Activated T-cell treated with anti-CD3 and anti-CD28 coated beads for 1 hour (primary cell): Measurements from ENCODE around the gene TRMT6.

Experiments
- DNase-seq: peaks from one replicate; pipeline ENCODE4 v3.0.0-alpha.2; 2020; ENCODE audit warnings: low read depth

TRMT6 gene

DNA sequence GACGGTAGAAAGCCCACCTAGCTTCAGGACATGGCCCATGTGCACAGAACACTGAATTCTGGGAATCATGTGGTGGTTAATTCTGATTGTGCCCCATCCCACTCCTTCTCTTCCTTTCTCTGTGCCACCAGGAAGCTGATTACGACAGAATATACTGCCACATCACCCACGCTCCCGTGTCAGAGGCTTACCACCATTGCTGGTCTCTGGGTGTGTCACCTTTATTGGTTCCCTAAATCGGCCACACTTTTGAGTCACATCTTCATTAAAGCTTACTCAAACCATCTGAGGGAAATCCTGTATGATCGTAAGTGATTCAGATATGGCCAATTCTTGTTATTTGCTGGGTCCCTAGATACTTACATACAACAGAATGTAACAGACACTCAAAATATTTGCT lies 3.1 kb downstream of the TRMT6 start:
- DNase-seq: no peak

DNA sequence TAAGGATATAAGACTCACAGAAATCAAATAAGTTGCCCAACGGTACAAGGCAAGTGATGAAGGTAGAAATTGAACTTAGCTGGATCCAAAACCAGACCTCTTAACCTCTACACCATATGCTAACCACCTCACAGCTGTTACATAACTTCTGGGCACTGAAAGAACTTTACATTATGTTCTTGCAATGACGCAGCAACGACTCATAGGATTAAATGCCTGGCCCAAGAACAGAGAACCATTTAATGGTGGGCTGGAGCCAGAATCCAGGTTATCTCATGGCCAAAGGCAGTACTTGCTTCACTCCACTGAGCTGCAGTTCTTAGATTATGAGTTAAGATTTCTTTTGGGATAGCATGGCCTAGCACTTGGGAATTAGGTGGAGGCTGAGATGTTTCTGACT lies 4.4 kb downstream of the TRMT6 start:
- DNase-seq: no peak

DNA sequence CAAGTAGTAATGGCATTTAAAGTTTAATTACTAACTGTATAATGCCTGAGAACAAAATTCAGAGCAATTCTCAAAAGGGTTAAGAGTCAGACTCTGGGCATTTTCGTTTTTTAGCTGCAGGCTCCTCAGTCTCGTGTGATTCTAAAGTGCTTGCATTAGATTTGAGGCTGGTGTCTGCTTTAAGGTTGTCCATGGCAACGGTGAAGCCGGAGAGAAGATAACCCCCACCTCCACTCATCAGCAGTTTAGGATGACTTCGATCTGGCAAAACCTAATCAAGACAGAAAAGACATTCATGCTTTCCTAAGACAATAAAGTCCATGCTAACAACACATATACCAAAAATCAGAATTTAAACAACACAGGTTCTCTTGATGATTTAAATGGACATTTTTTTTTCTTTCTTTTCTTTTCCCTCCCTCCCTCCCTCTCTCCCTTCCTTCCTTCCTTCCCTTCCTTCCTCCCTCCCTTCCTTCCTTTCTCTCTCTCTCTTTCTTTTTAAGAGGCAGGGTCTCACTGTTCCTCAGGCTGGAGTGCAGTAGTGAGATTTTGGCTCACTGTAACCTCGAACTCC lies 11.8 kb downstream of the TRMT6 start:
- no peak for DNase-seq

DNA sequence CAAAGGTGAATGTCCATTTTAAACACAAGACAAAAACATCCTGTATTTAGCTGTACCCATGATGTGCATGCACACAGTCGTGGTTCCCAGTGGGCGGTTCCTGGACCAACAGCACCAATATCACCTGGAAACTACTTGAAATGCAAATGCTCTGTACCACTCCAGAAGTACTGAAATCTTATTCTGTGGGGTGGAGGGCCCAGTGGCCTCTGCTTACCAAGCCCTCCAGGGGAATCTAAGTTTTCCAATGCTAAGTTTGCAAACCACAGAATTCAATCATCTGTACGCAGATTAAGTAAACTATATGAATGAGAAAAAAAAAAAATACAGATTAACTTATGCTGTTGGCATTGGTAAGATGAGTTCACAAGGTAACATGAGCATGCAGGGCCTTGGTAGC lies 14.1 kb downstream of the TRMT6 start:
- DNase-seq: no peak

DNA sequence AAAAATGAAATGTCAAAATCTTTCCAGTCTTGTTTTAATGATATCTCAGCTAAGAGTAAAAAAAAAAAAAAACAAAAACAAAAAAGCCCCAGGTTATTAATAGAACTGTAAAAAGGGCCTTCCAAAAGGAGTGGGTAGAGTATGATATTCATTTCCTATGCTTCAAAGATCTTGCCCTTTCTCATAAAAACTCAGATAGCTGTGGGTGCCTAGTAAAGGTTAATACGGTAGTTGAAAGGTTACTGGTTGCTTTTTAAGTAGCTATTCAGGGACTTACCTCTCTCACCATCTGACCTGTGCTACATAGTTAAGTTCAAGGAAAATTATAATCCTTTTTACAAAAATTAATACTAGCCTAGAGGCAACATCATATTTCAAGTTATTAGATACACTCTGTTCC lies 14.9 kb downstream of the TRMT6 start:
- no peak for DNase-seq

DNA sequence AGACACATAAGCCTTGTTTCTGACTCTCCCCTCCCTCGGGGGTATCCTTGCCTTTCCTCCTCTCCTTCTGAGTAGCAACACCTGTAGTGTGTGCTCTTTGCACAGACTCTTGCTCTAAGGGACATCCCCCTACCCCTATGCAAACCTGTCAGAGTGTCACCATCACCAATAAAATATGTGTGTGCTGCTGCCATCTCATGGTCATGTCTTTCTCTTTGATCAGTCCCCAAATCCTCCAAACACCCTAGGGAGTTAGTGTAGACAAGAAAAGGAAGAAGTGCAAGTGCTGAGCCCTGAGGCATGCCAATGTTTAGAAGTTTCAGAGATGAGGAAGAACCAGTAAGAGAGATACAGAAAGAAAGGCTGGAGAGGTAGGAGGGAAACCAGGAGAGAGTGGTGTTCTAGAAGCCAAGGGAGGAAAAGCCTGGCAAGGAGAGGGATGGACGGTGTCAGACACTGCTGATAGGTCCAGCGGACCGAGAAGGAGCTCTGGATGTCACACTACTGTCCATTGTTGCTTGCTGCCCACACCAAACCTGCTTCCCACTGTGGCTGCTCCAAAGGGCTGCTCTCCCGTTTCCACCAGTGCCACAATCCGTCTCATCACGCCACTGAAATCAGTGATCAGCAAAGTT lies 16.4 kb downstream of the TRMT6 start:
- DNase-seq: no peak

DNA sequence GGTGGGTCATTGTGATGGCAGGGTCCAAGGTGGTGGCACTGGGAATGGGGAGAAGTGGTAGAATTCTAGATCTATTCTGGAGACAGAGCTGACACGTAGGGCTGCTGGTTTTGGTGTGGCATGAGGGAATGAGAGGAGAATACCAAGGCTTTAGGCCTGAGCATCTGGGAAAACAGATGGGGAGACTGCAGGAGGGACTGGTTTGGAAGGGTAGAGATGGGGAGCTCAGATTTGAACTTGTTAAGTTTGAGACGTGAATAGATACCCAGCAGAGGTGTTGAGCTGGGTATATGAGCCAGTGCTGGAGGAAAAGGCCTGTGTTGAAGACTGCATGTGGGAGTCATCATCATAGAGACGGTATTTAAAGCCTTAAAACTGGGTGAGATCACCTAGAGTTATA lies 17.5 kb downstream of the TRMT6 start:
- no peak for DNase-seq

DNA sequence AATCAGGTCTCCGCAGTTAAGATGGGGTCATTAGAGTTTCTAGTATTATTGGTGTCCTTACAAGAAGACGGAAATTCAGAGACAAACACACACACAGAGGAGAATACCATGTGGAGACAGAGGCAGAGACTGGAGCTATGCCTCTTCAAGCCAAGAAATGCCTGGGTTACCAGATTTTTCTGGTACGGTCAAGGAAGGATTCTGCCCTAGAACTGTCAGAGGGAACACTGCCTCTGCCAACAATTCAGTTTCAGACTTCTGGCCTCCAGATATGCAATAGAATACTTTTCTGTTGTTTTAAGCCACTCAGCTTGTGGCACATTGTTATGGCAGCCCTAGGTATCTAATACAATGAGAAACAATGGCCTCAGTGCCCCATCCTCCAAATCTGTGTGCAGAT lies 18.9 kb downstream of the TRMT6 start:
- no peak for DNase-seq

DNA sequence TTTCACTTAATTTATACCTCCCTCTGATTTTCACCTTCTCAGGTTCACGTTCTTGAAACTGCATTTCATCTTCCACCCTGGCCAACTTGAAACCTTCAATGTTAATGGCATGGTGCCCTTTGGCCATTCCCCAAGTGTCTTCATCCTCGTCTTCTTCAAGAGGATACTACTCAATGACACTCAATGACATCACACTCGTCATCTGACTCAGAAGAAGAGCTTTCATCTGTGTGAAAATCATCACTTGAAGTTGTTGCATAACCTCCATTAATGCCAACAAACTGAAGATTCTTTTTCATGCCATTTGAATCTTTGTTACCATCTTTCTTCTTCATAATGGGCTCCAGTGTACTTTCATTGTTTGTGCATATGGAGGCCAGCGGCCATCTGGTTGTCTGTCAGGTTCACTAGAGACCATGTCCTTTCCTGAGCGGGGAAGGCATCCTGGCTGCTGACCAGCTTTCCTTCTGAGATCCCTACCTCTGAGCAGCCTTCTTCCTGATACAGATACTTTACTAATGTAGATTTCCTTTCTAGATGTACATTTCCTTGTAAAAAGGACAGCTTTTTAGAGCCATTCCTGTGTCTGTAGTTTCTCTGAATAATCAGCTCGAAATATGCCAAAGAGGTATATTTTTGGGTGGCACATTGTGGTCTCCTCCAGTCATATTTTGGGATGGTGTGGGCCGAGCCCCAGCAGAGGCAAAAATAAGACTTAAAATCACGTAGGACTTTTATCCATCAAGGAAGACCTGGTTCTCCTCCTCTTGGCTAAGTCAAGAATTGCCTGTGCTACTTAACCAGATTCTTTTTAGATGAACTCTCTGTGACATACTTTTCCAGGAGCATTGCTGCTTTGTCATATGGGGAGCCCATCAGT lies 21.3 kb downstream of the TRMT6 start:
- no peak for DNase-seq

DNA sequence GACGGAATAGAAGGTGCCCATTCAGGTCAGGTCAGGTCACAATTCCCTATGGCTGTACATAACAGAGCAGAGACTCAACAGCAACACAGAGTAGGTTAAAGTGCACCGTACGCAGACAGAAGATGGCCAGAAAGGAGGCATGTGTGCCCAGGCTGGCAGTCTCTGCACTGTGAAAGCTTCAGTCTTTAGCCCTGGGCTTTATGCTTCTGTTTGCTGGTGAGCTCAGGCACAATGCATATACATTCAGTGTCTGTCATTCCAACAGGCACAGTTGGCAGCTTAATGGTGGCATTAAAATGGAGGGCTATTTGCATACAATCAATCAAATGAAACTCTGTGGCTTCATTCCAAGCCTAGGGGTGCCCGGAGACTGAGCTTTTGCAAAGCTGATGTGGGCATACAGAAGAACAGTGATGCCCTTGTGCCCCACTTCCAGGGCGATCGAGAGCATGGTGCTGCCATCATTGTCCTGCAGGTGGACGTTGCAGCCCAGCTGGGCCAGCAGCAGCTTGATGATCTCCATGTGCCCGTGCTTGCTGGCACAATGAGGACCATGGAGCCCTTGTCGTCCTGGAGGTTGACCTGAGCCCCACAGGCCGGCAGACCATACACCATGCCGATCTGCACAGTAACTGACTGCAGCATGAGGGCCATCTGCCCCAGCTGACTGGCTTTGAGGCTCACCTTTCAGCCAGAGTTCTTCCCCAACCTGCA lies 22.4 kb downstream of the TRMT6 start:
- no peak for DNase-seq

DNA sequence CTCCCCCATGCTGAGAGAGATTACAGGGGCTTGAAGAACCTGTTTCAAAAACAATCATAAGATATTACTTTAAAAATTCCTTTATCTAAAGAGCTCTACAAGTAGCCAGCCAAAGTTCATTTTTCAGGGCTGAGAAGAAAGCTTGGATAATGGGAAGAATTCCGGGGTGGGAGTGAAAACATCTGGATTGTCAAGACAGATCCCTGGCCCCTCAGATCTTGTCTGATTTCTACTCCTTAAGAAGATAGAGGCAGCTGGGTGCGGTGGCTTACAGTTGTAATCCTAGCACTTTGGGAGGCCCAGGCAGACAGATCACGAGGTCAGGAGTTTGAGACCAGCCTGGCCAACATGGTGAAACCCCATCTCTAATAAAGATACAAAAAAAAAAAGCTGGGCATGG lies 24.8 kb downstream of the TRMT6 start:
- DNase-seq: no peak

DNA sequence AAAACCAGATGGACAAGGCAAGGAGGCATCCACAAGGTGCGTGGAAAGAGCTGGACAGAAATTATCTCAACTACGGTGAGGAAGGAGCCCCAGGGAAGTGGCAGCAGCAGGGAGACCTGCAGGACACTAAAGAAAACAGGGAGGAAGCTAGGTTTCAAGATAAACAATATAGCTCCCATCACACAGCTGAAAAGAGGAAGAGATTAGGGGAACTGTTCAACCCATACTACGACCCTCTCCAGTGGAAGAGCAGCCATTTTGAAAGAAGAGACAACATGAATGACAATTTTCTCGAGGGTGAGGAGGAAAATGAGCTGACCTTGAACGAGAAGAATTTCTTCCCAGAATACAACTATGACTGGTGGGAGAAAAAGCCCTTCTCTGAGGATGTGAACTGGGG lies 26.8 kb downstream of the TRMT6 start:
- DNase-seq: no peak

DNA sequence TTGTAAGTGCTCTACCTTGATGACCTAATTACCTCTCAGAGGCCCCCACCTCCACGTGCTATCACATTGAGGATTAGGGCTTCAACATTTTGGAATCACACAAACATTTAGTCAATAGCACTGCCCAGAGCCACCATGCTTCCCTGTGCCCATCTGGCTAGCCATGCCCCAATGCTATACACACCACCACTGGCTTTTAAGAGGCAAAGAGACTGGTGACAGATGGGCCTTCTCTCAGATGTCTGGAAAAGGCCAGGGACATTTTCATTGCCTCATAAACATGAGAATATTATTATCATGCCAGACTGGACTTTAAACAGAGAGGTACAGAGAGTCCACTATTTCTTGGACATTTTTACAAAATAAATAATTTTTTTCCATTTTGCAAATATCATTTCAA lies 29.8 kb downstream of the TRMT6 start:
- DNase-seq: no peak

DNA sequence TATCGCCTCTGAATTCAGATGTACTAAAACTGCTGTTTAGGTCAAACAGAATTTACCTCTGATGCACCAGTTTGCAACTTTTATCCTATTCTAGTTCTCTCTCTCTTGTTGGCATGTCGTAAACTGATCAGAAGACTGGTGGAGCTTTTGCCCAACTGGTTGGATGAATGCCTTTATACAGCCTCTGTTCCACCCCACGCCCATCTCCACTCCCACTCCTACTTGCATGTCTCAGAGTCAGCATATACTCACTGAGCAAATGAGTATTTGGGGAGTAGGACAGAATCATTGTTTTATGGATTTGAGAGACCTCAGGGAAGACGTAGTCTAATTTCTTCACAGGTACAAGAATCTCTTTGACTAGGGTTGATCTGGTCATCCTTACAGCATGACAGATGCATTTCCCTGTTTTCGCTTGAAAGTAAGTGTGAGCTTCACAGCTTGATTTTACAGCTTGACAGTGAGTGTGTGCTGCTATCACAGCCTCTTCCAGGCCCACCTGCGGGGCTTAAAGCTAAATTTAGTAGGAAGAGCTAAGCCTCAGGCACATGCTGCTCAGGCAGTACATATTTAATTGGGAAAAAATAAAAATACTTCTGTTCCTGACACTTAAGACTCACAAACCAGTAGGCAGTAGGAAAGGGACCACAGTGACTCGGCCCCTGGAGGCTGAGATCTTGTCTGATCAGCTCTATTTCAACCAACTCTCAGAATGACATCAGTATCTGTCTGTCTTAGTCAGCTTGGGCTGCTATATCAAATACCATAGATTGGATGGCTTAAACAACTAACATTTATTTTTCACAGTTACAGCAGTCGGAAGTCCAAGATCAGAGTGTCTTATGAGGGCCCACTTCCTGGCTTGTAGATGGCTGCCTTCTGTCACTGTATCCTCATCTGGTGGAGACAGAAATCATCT lies 30.4 kb downstream of the TRMT6 start:
- no peak for DNase-seq

DNA sequence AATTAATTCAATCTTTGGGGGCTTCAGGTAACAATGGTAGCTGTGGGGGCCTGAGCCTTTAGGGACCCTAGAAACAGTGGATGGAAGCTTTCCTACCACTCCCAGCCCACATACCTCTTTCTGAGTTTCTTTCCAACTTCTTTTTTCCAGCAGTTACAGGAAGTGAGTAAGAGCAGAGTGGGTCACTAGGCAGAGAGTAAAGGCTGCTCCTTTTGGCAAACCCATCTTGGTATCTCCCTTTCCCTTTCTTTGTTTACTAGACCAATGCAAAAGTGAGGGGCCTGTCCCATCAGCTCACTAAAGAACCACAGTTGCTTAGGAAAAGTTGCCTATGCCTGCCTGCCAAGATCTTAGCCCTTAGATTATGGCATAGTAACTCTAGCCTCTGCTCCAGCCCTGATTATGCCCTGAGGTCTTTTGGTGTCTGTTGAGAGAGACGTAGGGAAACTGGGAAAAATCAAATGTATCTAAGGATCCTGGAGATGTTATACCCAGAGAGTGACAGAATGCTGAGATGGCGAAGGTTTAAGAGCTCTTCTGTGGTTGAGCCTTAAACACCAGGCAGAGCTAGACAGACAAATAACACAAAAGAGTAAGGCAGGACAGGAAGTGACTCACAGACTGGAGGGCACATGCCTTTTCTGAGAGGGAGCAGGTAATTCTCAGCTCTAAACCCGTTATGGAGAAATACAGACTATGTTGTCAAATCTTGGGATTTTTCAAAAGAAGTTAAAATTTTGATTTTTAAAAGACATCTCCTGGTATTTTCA lies 31.3 kb downstream of the TRMT6 start:
- DNase-seq: no peak

DNA sequence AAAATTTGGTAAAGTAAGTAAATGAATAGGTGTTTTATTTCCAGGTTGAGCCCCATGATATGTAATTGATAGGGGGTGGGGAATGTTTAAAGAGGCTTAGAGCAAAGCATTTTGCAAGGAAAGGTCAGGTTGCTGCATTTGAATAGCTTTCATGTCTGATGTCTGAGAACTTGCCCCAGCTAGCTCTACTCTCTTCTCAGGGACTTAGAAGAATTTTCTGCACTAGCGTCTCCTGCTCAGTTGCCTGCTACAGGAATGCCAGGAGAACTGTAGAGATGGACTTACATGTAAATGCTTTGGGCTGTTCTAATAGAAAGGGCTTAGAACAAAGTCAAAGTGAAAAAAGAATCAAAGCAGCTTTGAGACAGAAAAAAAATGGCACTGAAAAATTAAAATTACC lies 35.5 kb downstream of the TRMT6 start:
- DNase-seq: no peak

DNA sequence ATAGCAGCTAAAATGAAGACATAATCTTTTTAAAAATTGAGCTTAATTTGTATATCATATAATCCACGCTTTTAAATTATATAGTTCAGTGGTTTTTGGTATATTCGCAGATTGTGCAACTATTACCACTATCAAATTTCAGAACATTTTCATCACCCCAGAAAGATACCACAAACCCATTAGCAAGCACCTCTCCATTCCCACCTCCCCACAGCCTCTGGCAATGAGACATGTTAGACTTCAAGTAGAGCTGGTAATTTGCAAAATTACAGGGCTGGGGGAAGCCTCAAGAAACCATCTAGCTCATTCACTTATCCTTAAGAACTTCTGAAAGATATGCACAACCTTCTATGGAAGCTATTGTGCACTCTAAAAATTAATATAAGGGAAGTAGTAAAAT lies 37.2 kb downstream of the TRMT6 start:
- no peak for DNase-seq

DNA sequence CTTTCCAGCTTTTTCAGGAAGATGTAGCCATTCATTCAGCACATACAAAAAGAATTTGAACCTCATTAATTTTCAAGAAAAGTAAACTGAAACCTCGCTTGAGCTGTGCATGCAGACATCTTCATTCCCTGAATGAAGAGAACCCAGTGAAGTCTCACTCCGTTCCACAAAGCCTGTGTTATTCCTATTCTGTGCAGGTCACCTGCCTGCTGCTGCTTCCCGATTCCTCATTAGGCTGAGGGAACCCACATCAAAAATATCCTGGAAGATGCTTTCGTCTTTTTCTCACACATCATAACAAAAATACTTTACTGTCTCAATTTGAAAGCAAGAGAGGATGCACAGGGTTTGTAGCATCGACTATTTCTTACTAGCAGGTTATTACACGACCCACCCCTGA lies 40.1 kb downstream of the TRMT6 start:
- DNase-seq: no peak

DNA sequence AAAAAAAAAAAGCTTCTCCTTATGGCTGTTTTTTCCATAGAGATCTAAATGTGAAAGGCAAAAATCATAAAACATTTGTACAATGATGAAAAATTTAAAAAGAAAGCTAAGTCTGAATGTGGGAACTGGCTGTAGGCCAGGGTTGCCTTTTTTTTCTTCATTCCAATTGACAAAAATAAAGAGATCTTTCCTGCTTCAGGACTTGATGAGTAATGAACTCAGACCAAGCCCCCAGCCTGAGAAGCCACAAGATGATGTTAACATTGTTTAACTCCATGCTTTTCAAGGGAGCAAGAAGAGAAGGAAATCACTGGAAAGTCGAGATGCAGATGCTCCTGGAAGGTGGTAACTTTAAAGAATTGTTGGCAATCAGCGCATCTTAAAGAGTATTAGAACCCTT lies 41.4 kb downstream of the TRMT6 start:
- no peak for DNase-seq

DNA sequence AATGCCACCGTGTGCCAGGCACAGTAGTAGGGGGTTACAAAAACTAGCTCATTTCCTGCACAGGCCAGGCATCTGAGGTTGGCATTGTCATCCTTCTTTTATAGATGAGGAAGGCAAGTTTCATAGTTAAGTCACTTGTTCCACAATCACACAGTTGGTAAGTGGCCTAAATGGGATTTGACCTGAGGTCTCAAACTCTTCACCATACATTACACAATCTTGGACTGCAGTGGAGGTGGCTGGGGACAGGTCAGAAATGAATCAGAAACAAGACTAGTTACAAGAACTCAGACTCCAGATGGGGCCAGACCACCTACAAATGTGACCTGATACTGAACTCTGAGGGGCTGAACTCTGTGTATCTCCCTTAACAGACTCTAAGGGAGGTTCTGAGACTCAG lies 49.4 kb downstream of the TRMT6 start:
- DNase-seq: no peak

DNA sequence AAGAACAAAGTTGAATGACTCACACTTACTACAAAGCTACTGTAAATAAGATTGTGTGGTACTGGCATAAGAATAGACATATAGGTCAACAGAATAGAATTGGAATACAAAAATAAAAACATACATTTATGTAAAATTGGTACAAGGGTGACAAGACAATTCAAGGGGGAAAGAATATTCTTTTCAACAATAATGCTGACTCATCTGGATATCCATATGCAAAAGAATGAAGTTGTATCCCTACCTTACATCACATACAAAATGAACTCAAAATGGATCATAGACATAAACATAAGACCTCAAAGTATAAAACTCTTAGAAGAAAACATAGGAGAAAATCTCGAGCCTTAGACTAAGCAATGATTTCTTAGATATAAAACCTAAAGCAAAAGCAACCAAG lies 50.9 kb downstream of the TRMT6 start:
- no peak for DNase-seq
